Measurements from ENCODE around the gene KRTAP3-2.
A peak's percentile ranks its signal among the peaks of the same experiment; 100 is the strongest.
"Not testable (repeated sequence)": the region's sequence is repeated elsewhere in the genome, so short reads cannot be mapped to it uniquely, and the experiment has no call there.

Gene KRTAP3-2

DNA sequence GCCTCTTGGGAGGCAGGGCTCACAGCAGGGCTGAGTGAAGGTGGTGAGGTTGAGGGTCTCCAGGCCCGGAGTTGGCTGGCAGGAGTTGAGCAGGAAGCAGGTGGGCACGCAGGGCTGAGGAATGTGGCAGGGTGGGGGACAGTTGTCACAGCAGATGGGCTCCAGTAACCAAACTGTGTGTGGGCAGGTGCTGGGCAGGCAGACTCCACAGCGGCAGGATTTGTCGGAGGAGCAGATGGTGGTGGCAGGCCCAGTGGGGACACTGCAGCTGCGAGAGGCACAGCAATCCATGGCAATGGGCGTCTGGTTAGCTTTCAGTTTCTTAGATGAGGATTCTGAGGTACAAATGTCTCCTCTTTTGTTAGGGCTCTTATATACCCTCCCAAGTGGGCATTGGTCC, at the start of gene KRTAP3-2:
Gene KRTAP3-2 (minus strand): TSS at position 344 of the 400 bp plus-strand sequence. CDS start 53 bp downstream, at position 291.
- DNase-seq, result not testable (repeated sequence)

DNA sequence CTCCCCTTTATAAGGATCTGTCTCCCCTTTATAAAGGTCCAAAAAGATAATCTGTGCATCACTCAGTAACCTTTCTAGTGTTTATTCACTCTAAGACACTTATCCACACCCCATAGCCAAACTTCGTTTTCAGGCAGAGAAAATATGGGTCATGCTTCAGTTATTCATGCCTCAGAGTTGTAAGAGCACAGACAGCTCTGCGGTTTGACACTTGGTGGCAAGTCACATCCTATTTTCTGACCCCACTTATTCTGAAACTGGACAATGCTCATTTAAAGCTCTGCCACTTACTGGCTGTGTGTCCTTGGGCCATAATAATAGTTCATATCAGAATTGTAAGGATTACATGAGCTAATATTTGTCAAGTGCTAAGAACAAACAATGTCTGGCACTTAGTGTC, 49.4 kb upstream of the KRTAP3-2 start:
- no peak for DNase-seq

DNA sequence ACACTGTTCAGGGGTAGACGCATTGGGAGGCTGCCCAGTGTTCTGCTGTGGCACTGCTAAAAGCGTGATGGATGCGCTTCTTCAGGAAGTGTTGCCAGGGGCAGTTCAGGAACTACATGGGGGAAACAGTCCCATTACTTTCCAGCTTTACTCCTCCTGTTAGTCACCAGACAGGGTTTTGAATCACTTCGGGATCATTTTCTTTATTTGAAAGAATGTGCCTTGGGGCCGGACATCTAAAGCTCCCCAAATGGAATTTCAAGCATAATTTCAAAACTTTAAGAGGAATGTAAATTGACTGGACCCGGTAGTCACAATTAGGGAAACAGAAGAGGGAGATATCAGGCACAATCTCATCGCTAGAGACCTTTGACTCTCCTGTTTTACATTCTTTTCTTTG, 48.7 kb upstream of the KRTAP3-2 start:
- DNase-seq, result no peak

DNA sequence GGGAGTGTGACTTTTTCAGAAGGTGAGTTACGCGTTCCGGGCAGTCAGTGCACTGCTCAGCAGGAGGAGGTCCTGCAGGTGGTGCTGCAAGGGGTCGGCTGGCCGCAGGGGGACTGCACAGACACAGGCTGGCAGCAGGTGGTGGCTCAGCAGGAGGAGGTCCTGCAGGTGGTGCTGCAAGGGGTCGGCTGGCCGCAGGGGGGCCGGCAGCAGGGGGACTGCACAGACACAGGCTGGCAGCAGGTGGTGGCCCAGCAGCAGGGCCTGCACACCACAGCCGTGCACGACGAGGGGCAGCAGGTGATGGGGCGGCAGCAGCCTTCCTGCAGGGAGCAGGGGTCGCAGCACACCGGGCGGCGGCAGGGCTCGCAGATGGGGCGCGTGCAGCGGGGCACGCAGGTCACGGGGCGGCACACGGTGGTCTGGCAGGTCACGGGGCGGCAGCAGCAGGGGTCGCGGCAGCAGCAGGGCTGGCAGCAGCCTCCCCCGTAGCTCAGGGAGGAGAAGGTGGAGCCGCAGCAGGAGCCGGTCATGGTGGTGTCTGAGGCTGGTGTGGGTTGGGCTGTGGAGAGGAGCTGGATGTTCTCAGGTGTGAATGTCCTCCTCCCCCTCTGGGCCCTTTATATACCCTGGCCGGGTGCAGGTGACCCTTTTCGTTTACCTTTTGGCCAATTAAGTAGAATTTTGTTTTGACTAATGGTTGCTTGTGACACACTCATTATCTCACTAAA, 47.2 kb upstream of the KRTAP3-2 start, which contains the start of gene KRTAP2-1:
Gene KRTAP2-1 (minus strand): TSS at position 582 of the 731 bp plus-strand sequence. CDS start 49 bp downstream, at position 533.
- DNase-seq, result not testable (repeated sequence)

DNA sequence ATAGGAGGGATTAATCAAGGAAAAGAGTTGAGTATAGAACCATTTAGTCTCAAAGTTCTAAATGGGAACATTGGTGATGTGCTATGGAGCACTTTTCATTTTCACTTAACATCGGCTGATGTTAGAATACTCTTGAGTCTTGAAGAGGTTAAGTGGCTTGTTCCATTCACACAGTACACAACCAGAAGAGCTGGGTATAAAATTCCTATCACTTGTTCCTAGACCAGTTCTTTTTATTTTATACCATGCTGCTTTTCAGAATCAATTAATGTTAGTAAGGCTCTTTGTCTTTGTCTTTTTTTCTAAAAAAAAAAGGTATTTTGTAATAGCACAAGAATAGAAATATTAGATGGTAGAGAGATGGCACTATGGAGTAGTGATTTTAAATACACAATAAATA, 43.2 kb upstream of the KRTAP3-2 start:
- DNase-seq, result no peak

DNA sequence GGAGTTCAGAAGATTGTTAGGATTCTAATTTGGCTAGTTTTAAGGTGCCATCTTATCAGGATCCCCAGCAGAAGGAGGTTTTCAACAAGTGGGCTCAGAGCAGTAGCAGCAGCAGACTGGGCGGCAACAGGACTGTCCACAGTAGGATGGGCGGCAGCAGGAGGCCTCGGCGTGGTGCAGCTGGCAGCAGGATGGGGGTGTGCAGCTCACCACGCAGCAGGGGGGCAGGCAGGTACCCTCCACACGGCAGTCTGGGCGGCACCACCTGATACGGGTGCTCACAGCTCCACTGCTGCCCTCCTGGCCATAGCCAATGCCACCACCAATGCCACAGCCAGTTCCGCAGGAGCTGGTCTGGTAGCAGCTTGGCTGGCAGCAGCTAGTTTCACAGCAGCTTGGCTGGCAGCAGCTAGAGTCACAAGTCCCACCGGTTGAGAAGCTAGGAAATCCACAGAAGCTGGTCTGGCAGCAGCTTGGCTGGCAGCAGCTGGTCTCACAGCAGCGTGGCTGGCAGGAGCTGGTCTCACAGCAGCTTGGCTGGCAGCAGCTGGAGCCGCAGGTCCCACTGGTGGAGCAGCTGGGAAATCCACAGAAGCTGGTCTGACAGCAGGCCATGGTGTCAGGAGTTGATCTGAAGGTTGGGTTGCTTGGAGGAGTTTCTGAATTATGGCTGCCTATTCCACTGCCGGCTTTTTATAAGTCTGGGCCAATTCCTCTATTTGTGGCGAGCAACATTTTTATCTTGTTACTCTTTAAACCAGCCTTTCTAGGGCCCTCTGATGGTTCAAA, 41.3 kb upstream of the KRTAP3-2 start, which contains the start of gene KRTAP1-1:
Gene KRTAP1-1 (minus strand): TSS at position 668 of the 789 bp plus-strand sequence. CDS start 53 bp downstream, at position 615.
- DNase-seq, result peak in 3 of 56 donors; percentile 2 to 11 (median 7)

DNA sequence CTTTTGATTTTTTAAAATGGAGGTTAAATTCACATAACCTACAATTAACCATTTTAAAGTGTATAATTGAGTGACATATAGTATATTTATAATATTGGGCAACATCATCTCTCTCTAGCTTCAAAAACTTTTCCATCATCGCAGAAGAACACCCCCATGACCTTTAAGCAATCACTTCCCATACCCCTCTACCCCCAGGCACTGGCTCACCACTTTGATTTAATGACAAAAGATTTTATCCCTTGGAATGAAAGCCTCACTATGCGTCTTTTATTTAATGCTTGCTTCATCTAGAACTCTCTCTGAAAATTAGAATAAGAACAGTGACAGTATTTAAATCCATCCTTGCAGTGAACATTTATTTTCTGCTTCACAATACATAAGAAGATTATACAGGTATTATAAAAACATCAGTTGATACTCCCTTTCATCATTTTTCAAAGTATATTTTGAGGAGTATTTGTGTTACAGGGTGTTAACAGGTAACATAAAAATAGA, 38.2 kb upstream of the KRTAP3-2 start:
- DNase-seq, result no peak

DNA sequence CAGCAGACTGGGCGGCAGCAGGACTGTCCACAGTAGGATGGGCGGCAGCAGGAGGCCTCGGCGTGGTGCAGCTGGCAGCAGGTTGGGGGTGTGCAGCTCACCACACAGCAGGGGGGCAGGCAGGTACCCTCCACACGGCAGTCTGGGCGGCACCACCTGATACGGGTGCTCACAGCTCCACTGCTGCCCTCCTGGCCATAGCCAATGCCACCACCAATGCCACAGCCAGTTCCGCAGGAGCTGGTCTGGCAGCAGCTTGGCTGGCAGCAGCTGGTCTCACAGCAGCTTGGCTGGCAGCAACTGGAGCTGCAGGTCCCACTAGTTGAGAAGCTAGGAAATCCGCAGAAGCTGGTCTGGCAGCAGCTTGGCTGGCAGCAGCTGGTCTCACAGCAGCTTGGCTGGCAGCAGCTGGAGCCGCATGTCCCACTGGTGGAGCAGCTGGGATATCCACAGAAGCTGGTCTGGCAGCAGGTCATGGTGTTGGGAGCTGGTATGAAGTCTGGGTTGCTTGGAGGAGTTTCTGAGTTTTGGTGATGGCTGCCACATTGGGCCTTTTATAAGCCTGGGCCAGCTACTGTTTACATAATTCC, 34.7 kb upstream of the KRTAP3-2 start, which contains the start of gene KRTAP1-3:
Gene KRTAP1-3 (minus strand): TSS at position 529 of the 590 bp plus-strand sequence. CDS start 53 bp downstream, at position 476.
- not testable (repeated sequence) for DNase-seq

DNA sequence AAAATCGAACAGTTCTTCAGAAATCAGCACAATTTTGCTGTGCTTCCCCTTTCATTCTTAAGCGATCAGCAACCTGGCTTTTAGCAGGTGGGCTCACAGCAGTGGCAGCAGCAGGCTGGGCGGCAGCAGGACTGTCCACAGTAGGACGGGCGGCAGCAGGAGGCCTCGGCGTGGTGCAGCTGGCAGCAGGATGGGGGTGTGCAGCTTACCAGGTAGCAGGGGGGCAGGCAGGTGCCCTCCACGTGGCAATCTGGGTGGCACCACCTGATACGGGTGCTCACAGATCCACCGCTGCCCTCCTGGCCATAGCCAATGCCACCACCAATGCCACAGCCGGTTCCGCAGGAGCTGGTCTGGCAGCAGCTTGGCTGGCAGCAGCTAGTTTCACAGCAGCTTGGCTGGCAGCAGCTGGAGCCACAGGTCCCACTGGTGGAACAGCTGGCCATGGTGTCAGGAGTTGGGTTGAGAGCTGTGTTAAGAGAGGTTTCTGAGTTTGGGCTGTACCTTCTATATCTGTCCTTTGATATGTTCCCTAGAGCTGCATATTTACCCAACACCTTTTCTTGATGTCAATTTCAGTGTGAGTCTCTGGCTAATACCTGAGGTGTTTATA, 30.0 kb upstream of the KRTAP3-2 start, which contains the start of gene KRTAP1-4:
Gene KRTAP1-4 (minus strand): TSS at position 563 of the 613 bp plus-strand sequence. CDS start 117 bp downstream, at position 446.
- no peak for DNase-seq

DNA sequence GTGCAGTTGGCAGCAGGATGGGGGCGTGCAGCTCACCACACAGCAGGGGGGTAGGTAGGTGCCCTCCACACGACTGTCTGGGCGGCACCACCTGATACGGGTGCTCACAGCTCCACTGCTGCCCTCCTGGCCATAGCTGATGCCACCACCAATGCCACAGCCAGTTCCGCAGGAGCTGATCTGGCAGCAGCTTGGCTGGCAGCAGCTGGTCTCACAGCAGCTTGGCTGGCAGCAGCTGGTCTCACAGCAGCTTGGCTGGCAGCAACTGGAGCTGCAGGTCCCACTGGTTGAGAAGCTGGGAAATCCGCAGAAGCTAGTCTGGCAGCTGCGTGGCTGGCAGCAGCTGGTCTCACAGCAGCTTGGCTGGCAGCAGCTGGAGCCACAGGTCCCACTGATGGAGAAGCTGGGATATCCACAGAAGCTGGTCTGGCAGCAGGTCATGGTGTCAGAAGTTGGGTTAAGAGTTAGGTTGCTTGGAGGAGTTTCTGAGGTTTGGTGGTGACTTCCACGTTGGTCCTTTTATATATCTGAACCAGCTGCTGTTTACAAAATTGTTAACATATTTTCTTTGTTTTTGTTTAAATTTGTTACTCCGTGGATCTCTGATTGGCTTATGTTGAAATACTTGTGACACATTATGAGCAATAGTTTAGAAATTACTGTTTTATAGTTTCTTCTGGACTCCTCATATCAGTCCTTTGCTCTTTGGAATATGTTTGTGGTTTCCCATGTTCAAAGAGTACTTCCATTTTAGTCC, 27.2 kb upstream of the KRTAP3-2 start, which contains the start of gene KRTAP1-5:
Gene KRTAP1-5 (minus strand): TSS at position 494 of the 757 bp plus-strand sequence. CDS start 53 bp downstream, at position 441.
- DNase-seq, result no peak

DNA sequence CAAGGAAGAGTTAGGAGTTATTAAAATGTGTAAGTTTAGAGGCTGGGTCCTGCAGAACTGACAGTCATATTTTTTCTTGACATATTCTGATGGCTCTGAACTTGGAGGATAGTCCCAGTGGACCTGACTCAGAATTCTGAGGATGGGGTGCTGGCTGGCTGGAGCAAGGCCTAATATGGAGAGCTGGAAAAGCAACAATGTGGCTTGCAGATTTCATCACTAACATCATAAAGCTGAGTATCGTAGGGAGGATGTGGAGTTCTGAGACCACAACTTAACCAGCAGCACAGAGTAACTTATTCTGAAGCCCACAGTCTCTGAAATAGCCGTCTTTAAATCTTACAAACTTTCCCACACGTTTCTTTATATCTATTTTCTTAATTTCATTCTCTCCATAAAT, 25.0 kb upstream of the KRTAP3-2 start:
- no peak for DNase-seq

DNA sequence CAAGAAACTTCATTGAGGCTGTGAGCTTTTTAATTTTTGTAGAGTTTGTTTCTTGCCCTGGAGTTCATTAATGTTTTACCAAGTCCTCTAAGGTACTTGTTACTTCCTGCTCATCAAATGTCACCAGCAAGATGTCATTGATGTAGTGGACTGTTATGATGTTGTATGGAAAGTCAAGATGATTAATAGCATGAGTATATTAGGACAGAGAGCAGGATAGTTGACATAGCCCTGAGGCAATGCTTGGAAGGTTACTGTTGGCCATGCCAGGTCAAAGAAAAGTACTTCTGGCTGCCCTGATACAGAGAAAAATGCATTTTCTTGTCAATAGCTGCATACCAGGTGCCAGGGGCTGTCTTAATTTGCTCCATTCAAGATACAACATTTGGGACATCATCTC, 20.6 kb upstream of the KRTAP3-2 start:
- no peak for DNase-seq

DNA sequence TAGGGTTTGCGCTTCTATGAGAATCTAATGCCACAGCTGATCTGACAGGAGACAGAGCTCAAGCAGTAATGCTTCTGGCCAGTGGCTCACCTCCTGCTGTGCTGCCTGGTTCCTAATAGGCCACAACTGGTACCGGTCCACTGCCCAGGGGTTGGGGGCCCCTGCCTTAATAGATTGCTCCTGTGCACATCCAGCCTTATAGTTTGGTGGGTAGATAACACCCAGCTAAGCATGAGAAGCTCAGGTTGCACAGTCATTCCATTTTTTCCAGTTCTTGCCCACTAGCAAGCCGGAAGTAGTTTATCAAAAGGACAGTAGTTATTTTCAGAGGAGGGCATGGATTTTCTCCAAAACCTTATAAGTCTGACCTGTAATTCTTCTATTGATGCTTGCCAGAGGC, 19.7 kb upstream of the KRTAP3-2 start:
- DNase-seq, result no peak

DNA sequence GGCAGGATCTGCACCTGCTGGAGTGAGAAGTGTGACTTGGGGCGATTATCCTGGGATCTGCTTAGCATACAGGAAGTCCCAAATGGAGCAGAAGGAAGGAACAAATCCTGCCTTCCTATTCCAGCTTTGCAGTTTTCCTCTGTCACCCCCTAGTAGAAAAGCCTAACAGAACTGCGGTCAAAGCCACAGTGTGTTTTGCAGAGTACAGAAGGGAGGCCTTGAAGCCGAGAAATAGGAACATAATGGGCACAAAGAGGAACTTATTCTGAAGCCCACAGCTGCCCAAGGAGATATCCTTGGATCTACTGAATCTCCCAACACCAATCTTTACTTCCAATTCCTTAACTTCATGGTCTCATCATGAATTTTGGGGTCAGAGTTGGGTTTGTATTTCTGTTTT, 18.8 kb upstream of the KRTAP3-2 start:
- DNase-seq, result no peak

DNA sequence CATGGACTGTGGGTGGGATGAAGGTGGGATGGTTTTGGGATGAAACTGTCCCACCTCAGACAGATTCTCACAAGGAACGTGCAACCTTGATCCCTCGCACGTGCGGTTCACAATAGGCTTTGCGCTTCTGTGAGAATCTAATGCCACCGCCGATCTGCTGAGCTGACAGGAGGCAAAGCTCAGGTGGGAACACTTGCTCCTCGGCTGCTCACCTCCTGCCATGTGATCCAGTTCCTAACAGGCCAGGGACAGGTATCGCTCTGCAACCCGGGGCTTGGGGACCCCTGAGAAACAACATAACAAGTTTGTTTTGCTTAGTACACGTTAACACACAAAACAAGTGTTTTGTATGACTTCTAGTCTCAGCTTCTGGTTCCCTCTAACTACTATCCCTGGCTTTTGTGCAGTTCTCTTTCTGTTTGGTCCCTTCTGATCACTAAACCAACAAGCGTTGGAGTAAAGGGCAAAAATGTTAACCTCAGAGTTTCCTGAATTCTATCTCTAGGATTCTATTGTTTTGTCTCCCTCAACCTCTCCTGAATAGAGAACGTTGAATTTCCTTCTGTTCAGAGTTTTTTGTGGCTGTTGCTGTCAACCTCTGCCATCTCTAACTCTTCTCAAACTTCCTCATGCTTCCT, 17.0 kb upstream of the KRTAP3-2 start:
- no peak for DNase-seq

DNA sequence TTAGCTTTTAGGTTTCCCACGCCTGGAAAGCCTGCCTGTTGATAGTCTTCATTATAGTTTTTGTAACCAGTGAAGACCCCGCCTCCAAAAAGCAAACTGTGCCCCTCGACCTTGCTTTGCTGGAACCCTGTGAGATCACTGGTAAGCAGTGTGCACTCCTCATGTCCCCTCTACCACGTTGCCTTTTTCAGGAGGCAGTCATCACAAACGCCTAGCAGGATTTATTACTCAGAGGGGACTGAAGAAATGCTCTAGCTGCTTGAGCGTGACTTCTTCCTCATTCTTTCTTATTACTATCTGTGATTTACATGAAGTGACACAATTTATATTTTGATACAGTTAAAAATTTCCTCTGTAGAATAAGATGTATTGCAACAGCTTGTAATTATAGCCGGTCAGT, 15.7 kb upstream of the KRTAP3-2 start:
- DNase-seq, result no peak

DNA sequence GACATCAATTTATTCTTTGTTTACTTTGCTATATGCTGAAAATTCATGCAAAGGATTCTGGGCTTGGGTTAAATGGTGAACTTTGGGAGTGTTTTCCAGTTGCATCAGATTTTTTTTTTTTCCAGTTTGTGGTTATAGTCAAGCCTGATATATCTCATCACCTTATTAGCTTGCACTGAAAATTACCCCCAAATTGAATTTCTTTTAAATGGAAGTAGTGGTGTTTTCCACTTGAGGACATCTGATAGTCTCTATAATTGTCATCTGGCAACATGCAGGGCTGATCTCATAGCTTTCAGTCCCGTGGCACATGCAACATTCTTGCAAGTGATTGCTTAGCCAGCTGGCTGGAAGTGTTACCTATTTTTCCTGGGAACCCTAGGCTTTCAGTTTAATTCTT, 13.9 kb upstream of the KRTAP3-2 start:
- no peak for DNase-seq

DNA sequence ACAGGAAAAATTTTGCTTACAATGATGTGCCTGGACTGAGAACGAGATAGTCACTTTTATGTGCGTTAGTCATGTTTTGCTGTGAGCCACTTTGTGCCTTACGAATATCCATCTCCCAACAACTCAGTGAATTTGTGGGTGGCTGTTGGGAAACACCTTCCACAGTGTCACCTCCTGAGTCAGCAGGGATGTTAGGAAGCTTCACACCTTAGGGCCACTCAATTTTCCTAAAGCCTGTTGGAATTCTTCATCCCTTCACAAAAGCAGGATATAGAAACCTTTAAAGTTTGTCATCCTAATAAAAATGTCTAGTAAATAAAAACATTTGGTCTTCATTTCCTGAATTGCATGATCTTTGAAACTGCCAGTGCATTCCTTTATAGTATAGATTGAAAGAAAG, 13.5 kb upstream of the KRTAP3-2 start:
- no peak for DNase-seq

DNA sequence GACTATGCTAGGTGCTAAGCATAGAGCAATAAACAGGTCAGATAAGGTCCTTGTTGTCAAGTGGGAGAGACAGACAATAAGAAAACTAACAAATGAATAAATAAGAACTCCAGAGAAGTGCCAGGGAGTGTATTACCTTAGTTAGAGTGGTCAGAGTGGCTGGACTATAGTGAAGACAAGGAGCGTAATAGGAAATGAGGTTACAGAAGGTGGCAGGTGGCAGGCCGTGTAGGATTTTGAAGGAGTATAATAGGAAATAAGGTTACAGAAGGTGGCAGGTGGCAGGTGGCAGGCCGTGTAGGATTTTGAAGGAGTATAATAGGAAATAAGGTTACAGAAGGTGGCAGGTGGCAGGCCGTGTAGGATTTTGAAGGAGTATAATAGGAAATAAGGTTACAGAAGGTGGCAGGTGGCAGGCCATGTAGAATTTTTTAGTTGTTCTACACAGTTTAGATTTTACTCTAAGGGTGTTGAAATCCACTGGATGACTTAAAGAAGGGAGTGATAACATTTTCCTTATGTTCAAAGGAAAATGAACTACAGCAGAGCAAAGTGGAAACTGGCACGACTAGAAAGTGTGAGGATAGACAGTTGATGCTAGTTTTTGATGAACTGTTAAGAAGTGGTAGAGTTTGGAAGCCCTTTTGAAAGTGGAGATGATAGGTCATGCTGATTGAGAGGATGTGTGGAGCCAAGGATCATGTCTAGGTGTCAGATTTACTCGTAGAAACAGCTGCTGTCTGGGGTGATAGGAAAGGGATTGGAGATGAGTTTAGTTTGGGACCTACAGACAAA, 12.8 kb upstream of the KRTAP3-2 start:
- no peak for DNase-seq
